UCSD-AML1 (cell line): Measurements from ENCODE around the gene TNFAIP2.

Source experiments
- DNase-seq: peaks from one replicate; lab custom pipeline; 2025; ENCODE audit not compliant: unreplicated experiment; lab: John Stamatoyannopoulos, UW

The TNFAIP2 gene

DNA sequence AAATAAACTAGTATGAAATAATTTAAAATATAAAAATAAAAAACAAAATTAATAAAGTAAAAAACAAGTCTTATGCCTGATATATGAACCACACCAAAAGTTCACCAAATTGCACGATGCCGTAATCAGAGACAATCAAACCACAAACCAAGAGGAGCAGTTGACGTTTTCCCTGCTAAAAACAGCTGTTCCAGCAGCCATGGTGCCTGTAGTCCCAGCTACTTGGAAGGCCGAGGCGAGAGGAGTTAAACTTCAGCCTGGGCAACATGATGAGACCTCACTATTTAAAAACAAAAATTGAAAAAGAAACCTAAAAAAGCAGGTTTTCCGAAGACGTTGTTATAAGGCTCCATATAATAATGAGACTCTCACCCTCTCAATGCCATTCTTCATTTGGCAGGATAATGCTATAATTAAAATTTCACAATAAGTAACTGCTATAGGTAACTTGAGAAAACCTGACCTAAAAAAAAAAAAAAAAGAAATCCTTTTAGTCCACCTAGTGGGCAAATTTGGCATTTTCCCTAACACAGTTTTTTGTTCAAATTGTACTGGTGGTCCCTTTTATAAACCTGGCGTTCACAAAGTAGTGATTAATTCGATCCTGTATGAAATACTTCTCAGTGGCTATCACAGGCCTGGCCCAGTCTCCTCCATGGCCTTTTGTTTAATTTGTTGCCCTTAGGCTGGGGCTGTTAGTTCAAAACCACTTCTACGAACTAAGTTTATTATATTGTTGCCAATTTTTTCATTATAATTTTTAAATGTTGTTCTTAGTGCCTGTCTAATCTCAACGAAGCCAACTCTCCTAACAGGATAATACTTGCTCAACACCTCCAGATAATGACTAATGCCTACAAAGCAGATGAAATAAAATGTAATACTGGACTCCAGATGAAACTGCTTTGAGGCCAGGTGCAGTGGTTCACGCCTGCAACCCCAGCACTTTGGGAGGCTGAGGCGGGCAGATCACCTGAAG is 62.1 kb downstream of the TNFAIP2 start:
- DNase-seq = no peak

GRCh38 chr14:103186241-103186822 is 63.1 kb downstream of the TNFAIP2 start:
- no peak for DNase-seq
